SK-N-SH treated with all-trans-retinoic acid at 6 μM for 48 hours (cell line): ENCODE data around the gene EHBP1.

Experiments
- ATAC-seq: fragments of 200-7000 bp; cut with Tn5 transposase; 3 replicates; pipeline ENCODE4 v1.9.1; 2020; ENCODE audit warnings: mild to moderate bottlenecking, moderate library complexity
- ARNTL ChIP-seq: fragments of 450-650 bp; formaldehyde crosslinking; IDR thresholded peaks from 2 replicates; pipeline ENCODE4 v1.5.0; 2020; ENCODE audit warnings: low read depth, mild to moderate bottlenecking, moderate library complexity, borderline replicate concordance
- BACH2 ChIP-seq: fragments of 250-450 bp; sonication (Bioruptor Pico); IDR thresholded peaks from 2 replicates; pipeline ENCODE4 v1.9.0; 2021; ENCODE audit warnings: mild to moderate bottlenecking, borderline replicate concordance
- CSDC2 ChIP-seq: fragments of 250-450 bp; sonication (Bioruptor Pico); IDR thresholded peaks from 2 replicates; pipeline ENCODE4 v1.5.0; 2020; ENCODE audit warnings: mild to moderate bottlenecking, moderate library complexity
- ESRRG ChIP-seq: fragments of 250-450 bp; sonication (Bioruptor Pico); IDR thresholded peaks from 2 replicates; pipeline ENCODE4 v1.6.1; 2021; ENCODE audit warnings: mild to moderate bottlenecking
- GLIS3 ChIP-seq: fragments of 250-450 bp; sonication (Bioruptor Pico); IDR thresholded peaks from 2 replicates; pipeline ENCODE4 v1.5.0; 2020; ENCODE audit warnings: mild to moderate bottlenecking, moderate library complexity
- ISL1 ChIP-seq: fragments of 250-450 bp; sonication (Bioruptor Pico); IDR thresholded peaks from 2 replicates; pipeline ENCODE4 v2.1.2; 2022; ENCODE audit warnings: mild to moderate bottlenecking, moderate library complexity
- OSR1 ChIP-seq: fragments of 250-450 bp; sonication (Bioruptor Pico); IDR thresholded peaks from 2 replicates; pipeline ENCODE4 v1.8.0; 2022; ENCODE audit warnings: moderate library complexity, mild to moderate bottlenecking, inconsistent platforms
- PATZ1 ChIP-seq: fragments of 250-450 bp; sonication (Bioruptor Pico); IDR thresholded peaks from 2 replicates; pipeline ENCODE4 v1.8.0; 2020; ENCODE audit warnings: mild to moderate bottlenecking, moderate library complexity, borderline replicate concordance
- PPARA ChIP-seq: fragments of 250-450 bp; sonication (Bioruptor Pico); IDR thresholded peaks from 2 replicates; pipeline ENCODE4 v1.5.0; 2020; ENCODE audit warnings: mild to moderate bottlenecking, borderline replicate concordance
- RARB ChIP-seq: fragments of 250-450 bp; sonication (Bioruptor Pico); IDR thresholded peaks from 2 replicates; pipeline ENCODE4 v1.8.0; 2021; ENCODE audit warnings: mild to moderate bottlenecking, moderate library complexity
- SNAI2 ChIP-seq: fragments of 250-450 bp; sonication (Bioruptor Pico); IDR thresholded peaks from 2 replicates; pipeline ENCODE4 v1.5.0; 2020; ENCODE audit warnings: mild to moderate bottlenecking, moderate library complexity
- TCF4 ChIP-seq: fragments of 250-450 bp; sonication (Bioruptor Pico); IDR thresholded peaks from 2 replicates; pipeline ENCODE4 v1.8.0; 2021; ENCODE audit warnings: mild to moderate bottlenecking, moderate library complexity, borderline replicate concordance
- TOX ChIP-seq: fragments of 250-450 bp; sonication (Bioruptor Pico); IDR thresholded peaks from 2 replicates; pipeline ENCODE4 v1.8.0; 2021; ENCODE audit warnings: mild to moderate bottlenecking, moderate library complexity, borderline replicate concordance
- ZC3H10 ChIP-seq: fragments of 250-450 bp; sonication (Bioruptor Pico); IDR thresholded peaks from 2 replicates; pipeline ENCODE4 v1.5.1; 2021; ENCODE audit warnings: mild to moderate bottlenecking, moderate library complexity
- ZFP3 ChIP-seq: fragments of 250-450 bp; sonication (Bioruptor Pico); IDR thresholded peaks from 2 replicates; pipeline ENCODE4 v1.5.0; 2020; ENCODE audit warnings: mild to moderate bottlenecking, moderate library complexity
- ZNF565 ChIP-seq: fragments of 450-650 bp; formaldehyde crosslinking; conservative IDR thresholded peaks from 2 replicates; pipeline ENCODE4 v1.5.0; 2020; ENCODE audit warnings: low read depth, mild to moderate bottlenecking, moderate library complexity
- ZNF70 ChIP-seq: fragments of 450-650 bp; formaldehyde crosslinking; IDR thresholded peaks from 2 replicates; pipeline ENCODE4 v1.5.0; 2020; ENCODE audit warnings: mild to moderate bottlenecking, moderate library complexity
- ZNF8 ChIP-seq: fragments of 450-650 bp; formaldehyde crosslinking; IDR thresholded peaks from 2 replicates; pipeline ENCODE4 v1.5.0; 2020; ENCODE audit warnings: mild to moderate bottlenecking, moderate library complexity
- TF ChIP-seq, protein P1 (sequence below): fragments of 250-450 bp; sonication (Bioruptor Pico); IDR thresholded peaks from 2 replicates; pipeline ENCODE4 v1.5.1; 2020; ENCODE audit warnings: low read depth, mild to moderate bottlenecking, moderate library complexity
- TF ChIP-seq, protein P2 (sequence below): fragments of 250-450 bp; sonication (Bioruptor Pico); IDR thresholded peaks from 2 replicates; pipeline ENCODE4 v1.5.1; 2021; ENCODE audit warnings: mild to moderate bottlenecking, moderate library complexity
- TF ChIP-seq, protein P3 (sequence below): fragments of 250-450 bp; sonication (Bioruptor Pico); IDR thresholded peaks from 2 replicates; pipeline ENCODE4 v1.5.0; 2020; ENCODE audit warnings: mild to moderate bottlenecking, moderate library complexity
- TF ChIP-seq, protein P4 (sequence below): fragments of 250-450 bp; sonication (Bioruptor Pico); IDR thresholded peaks from 2 replicates; pipeline ENCODE4 v1.8.0; 2021; ENCODE audit warnings: low read depth, mild to moderate bottlenecking, moderate library complexity, borderline replicate concordance

EHBP1 gene

GRCh38 chr2:62934517-62934916, 229.0 kb downstream of the EHBP1 start:
- TF ChIP-seq ISL1 (CRISPR knock-in tag) (no peak), BACH2 (CRISPR knock-in tag) (no peak), ARNTL (CRISPR knock-in tag) (no peak), ZNF8 (CRISPR knock-in tag) (no peak), ZNF70 (no peak), PPARA (CRISPR knock-in tag) (no peak), ZNF565 (no peak), ESRRG (no peak), TOX (no peak), ZC3H10 (CRISPR knock-in tag) (no peak), OSR1 (CRISPR knock-in tag) (no peak), RARB (CRISPR knock-in tag) (no peak), ZFP3 (CRISPR knock-in tag) (no peak), GLIS3 (no peak), SNAI2 (CRISPR knock-in tag) (no peak), TCF4 (CRISPR knock-in tag) (no peak)
- TF ChIP-seq, protein P1, sequence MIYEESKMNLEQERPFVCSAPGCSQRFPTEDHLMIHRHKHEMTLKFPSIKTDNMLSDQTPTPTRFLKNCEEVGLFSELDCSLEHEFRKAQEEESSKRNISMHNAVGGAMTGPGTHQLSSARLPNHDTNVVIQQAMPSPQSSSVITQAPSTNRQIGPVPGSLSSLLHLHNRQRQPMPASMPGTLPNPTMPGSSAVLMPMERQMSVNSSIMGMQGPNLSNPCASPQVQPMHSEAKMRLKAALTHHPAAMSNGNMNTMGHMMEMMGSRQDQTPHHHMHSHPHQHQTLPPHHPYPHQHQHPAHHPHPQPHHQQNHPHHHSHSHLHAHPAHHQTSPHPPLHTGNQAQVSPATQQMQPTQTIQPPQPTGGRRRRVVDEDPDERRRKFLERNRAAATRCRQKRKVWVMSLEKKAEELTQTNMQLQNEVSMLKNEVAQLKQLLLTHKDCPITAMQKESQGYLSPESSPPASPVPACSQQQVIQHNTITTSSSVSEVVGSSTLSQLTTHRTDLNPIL (CRISPR knock-in tag) = no peak
- TF ChIP-seq, protein P2, sequence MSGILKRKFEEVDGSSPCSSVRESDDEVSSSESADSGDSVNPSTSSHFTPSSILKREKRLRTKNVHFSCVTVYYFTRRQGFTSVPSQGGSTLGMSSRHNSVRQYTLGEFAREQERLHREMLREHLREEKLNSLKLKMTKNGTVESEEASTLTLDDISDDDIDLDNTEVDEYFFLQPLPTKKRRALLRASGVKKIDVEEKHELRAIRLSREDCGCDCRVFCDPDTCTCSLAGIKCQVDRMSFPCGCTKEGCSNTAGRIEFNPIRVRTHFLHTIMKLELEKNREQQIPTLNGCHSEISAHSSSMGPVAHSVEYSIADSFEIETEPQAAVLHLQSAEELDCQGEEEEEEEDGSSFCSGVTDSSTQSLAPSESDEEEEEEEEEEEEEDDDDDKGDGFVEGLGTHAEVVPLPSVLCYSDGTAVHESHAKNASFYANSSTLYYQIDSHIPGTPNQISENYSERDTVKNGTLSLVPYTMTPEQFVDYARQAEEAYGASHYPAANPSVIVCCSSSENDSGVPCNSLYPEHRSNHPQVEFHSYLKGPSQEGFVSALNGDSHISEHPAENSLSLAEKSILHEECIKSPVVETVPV = no peak
- TF ChIP-seq, protein P3, sequence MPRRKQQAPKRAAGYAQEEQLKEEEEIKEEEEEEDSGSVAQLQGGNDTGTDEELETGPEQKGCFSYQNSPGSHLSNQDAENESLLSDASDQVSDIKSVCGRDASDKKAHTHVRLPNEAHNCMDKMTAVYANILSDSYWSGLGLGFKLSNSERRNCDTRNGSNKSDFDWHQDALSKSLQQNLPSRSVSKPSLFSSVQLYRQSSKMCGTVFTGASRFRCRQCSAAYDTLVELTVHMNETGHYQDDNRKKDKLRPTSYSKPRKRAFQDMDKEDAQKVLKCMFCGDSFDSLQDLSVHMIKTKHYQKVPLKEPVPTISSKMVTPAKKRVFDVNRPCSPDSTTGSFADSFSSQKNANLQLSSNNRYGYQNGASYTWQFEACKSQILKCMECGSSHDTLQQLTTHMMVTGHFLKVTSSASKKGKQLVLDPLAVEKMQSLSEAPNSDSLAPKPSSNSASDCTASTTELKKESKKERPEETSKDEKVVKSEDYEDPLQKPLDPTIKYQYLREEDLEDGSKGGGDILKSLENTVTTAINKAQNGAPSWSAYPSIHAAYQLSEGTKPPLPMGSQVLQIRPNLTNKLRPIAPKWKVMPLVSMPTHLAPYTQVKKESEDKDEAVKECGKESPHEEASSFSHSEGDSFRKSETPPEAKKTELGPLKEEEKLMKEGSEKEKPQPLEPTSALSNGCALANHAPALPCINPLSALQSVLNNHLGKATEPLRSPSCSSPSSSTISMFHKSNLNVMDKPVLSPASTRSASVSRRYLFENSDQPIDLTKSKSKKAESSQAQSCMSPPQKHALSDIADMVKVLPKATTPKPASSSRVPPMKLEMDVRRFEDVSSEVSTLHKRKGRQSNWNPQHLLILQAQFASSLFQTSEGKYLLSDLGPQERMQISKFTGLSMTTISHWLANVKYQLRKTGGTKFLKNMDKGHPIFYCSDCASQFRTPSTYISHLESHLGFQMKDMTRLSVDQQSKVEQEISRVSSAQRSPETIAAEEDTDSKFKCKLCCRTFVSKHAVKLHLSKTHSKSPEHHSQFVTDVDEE (CRISPR knock-in tag) = no peak
- TF ChIP-seq, protein P4, sequence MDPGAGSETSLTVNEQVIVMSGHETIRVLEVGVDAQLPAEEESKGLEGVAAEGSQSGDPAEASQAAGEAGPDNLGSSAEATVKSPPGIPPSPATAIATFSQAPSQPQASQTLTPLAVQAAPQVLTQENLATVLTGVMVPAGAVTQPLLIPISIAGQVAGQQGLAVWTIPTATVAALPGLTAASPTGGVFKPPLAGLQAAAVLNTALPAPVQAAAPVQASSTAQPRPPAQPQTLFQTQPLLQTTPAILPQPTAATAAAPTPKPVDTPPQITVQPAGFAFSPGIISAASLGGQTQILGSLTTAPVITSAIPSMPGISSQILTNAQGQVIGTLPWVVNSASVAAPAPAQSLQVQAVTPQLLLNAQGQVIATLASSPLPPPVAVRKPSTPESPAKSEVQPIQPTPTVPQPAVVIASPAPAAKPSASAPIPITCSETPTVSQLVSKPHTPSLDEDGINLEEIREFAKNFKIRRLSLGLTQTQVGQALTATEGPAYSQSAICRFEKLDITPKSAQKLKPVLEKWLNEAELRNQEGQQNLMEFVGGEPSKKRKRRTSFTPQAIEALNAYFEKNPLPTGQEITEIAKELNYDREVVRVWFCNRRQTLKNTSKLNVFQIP (CRISPR knock-in tag) = no peak
- ATAC-seq = no peak

GRCh38 chr2:62938126-62938525, 232.6 kb downstream of the EHBP1 start:
- ATAC-seq = no peak
- no peak for TF ChIP-seq ARNTL (CRISPR knock-in tag)
- TF ChIP-seq ZNF70 = no peak
- no peak for TF ChIP-seq PATZ1
- no peak for TF ChIP-seq GLIS3
- no peak for TF ChIP-seq PPARA (CRISPR knock-in tag)

DNA sequence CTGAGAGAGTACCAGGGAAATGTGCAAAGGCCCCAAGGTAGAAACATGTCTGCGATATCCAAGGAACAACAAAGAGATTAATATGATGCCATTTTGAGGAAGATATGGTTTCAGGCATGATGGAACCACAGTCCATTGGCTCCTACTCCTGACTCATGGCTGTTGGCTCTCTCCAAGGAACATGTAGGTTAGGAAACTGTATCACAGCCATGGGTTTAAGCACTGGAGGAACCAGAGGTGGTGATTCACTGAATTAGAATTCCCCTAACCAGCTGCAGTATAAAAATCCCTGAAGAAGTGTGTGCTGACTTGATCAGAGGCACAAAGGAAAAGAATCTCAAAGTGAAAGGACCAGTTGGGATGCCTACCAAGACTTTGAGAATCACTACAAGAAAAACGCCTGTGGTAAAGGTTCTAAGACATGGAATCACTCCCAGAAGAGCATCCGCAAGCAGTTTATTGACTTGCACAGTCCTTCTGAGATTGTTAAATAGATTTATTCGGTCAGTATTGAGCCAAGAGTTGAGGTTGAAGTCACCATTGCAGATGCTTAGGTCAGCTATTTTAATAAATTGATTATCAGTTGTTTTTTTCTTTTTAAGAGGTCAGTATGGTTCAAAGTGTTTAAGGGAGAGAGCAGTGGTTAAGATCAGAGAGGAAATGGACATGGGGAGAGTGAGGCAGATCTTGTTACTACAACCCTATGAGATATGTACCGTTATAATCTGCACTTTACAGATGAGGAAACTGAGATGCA, 234.4 kb downstream of the EHBP1 start:
- peak; percentile 32; the same call in 2 of the 3 replicates for ATAC-seq
- no peak for TF ChIP-seq ZC3H10 (CRISPR knock-in tag)
- TF ChIP-seq TCF4 (CRISPR knock-in tag) = no peak
- no peak for TF ChIP-seq ARNTL (CRISPR knock-in tag)
- no peak for TF ChIP-seq CSDC2
- TF ChIP-seq ZNF565 = no peak
- no peak for TF ChIP-seq ZNF8 (CRISPR knock-in tag)
- TF ChIP-seq ZNF70 = no peak
- TF ChIP-seq, protein P2 = no peak
